HG02870 (cell line): ENCODE results near the gene CSNK1D.

Experiments
- ATAC-seq: cut with Tn5 transposase; IDR thresholded peaks from one replicate; pipeline ENCODE4 v1.9.1; 2021; ENCODE audit warnings: mild to moderate bottlenecking, moderate library complexity; ENCODE audit not compliant: unreplicated experiment

The CSNK1D gene

GRCh38 chr17:82273327-82274133, at the start of gene CSNK1D:
TSS of gene CSNK1D (minus strand) at chr17:82273700. CDS start at chr17:82273381, 319 bp downstream.
- peak; percentile 56 for ATAC-seq

- ATAC-seq = no peak
Measured at GRCh38 chr17:82322526-82323453, 49.3 kb upstream of the CSNK1D start.

- no peak for ATAC-seq
Measured at GRCh38 chr17:82321947-82322466, 48.5 kb upstream of the CSNK1D start.

GRCh38 chr17:82320956-82321927, 47.7 kb upstream of the CSNK1D start:
- no peak for ATAC-seq

GRCh38 chr17:82320140-82320840, 46.8 kb upstream of the CSNK1D start:
- no peak for ATAC-seq

- ATAC-seq = no peak
Measured at GRCh38 chr17:82319619-82320062, 46.1 kb upstream of the CSNK1D start.

- no peak for ATAC-seq
Measured at GRCh38 chr17:82318772-82319606, 45.5 kb upstream of the CSNK1D start.

GRCh38 chr17:82318169-82318498, 44.6 kb upstream of the CSNK1D start:
- no peak for ATAC-seq

GRCh38 chr17:82317394-82318168, 44.1 kb upstream of the CSNK1D start, which contains the start of gene CD7:
TSS of gene CD7 (minus strand) at chr17:82317608. CDS start at chr17:82317495, 113 bp downstream.
- no peak for ATAC-seq

GRCh38 chr17:82316651-82317393, 43.3 kb upstream of the CSNK1D start:
- ATAC-seq = no peak

GRCh38 chr17:82315703-82316358, 42.3 kb upstream of the CSNK1D start:
- ATAC-seq = no peak

- no peak for ATAC-seq
Measured at GRCh38 chr17:82314727-82315605, 41.5 kb upstream of the CSNK1D start.

GRCh38 chr17:82314012-82314726, 40.7 kb upstream of the CSNK1D start:
- ATAC-seq = no peak

- no peak for ATAC-seq
Measured at GRCh38 chr17:82313195-82314011, 39.9 kb upstream of the CSNK1D start.
